ENCODE results near the gene FOXK2.

The FOXK2 gene

DNA sequence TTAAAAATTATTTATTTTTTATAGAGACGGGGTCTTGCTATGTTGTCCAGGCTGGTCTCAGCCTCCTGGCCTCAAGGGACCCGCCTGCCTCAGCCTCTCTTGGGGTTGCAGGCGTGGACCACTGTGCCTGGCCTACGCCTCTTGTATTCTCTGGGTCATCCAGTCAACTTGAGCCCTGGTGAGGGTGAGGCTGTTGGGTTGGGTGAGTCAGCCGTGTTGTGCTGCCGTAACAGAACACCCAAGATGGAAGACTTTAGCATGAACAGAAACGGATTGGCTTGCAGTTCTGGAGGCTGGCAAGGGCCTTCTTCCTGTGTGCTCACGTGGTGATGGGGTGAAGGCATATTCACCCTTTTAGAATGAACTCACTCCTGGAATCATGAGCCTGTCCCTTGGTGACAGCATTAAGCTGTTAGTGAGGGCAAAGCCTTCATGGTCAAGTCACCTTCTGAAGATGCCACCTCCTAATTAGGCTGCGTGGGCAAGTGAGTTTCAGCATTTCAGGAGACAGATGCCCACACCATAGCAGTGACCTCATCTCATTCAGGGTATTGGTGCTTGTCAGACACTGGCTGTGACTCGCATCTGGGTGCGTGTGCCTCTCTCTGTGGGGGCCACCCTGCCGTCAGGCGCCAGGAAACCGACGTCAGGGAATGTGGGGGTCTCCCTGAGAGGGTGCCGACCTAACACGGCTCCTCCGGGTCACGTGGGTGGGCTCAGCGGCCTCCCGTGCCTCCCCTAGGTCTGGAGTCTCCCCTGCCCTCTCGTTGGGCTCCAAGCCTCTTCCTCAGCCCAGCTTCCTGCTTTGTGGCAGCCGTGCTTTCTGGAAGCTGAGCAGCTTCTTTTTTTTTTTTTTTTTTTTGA, 79.0 kb downstream of the FOXK2 start:
- TF ChIP-seq CTCF (IDR thresholded peaks at IDR 0.05; ENCODE audit: unreplicated experiment in 3 of 3) = no peak
- peaks cover 57% of the 10 kb centered on the region for H3K36me3 Mint-ChIP-seq (ENCODE audit: low read depth)
- H3K9me3 Mint-ChIP-seq = no peaks in the 10 kb centered on the region
- H3K4me1 Mint-ChIP-seq = peaks cover 22% of the 10 kb centered on the region
- H3K27me3 Mint-ChIP-seq (ENCODE audit: low read depth) = no peaks in the 10 kb centered on the region
- no peak overlapping the region for H3K27ac Mint-ChIP-seq
- H3K4me3 Mint-ChIP-seq = no peak overlapping the region

GRCh38 chr17:82599674-82600661, 80.4 kb downstream of the FOXK2 start:
- H3K4me1 Mint-ChIP-seq = peaks cover 29% of the 10 kb centered on the region
- no peak overlapping the region for H3K27ac Mint-ChIP-seq
- peaks cover 67% of the 10 kb centered on the region for H3K36me3 Mint-ChIP-seq (ENCODE audit: low read depth)
- H3K27me3 Mint-ChIP-seq (ENCODE audit: low read depth) = no peaks in the 10 kb centered on the region
- TF ChIP-seq CTCF (IDR thresholded peaks at IDR 0.05; ENCODE audit: unreplicated experiment in 3 of 3) = no peak
- no peak overlapping the region for H3K4me3 Mint-ChIP-seq
- no peaks in the 10 kb centered on the region for H3K9me3 Mint-ChIP-seq

DNA sequence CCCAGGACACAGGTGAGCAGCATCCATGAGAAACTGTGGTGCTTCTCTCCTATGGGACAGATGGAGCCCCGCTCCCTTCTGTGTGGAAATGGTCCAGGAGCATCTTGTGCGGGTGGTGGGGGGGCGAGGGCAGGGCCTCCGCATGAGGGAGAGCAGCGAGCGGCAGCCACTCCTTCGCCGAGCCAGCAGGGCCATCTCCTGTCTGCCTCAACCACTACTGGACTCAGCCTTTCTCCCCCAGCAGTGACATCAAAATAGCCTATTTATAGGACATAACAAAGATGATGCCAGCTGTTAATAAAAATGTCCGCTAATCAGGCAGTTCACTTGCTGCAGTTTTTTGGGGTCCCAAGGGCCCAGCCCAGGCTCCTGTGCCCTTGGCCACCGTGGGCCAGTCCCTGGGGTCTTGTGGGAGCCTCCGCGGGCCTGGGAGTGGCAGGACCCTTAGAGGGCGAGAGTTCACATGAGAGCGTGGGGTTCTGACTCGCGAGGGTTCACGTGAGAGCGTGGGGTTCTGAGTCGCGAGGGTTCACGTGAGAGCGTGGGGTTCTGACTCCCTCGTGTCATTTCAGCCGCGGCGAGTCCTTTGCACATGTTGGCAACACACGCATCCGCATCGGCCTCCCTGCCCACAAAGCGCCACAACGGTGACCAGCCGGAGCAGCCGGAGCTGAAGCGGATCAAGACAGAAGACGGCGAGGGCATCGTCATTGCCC, 81.4 kb downstream of the FOXK2 start:
- Mint-ChIP-seq H3K27me3 (ENCODE audit: low read depth) (no peaks in the 10 kb centered on the region), H3K27ac (peak overlapping the region in 1 of 3 experiments; percentile 28), H3K36me3 (ENCODE audit: low read depth) (peaks cover 75% of the 10 kb centered on the region), H3K4me1 (peaks cover 38% of the 10 kb centered on the region), H3K9me3 (no peaks in the 10 kb centered on the region), H3K4me3 (no peak overlapping the region)
- no peak for TF ChIP-seq CTCF (IDR thresholded peaks at IDR 0.05; ENCODE audit: unreplicated experiment in 3 of 3)

GRCh38 chr17:82601447-82602000, 82.0 kb downstream of the FOXK2 start:
- H3K27ac Mint-ChIP-seq = no peak overlapping the region

More at GRCh38 chr17:82601447-82602000, 82.0 kb downstream of the FOXK2 start:
- Mint-ChIP-seq H3K4me3 (no peak overlapping the region), H3K36me3 (ENCODE audit: low read depth) (peaks cover 76% of the 10 kb centered on the region), H3K9me3 (no peaks in the 10 kb centered on the region), H3K4me1 (peaks cover 39% of the 10 kb centered on the region), H3K27me3 (ENCODE audit: low read depth) (no peaks in the 10 kb centered on the region)
- no peak for TF ChIP-seq CTCF (IDR thresholded peaks at IDR 0.05; ENCODE audit: unreplicated experiment in 3 of 3)

All from nephron (organoid).